CD4-positive, CD25-positive, alpha-beta regulatory T cell (primary cell): ENCODE measurements around the gene KCNA3. TPM values are rescaled to one million over a fixed set of nuclear protein-coding genes. Genes with fewer than 3 reads are reported as not detected.

Experiments used
- ATAC-seq, 2 donors: fragments of 150-1000 bp; cut with Tn5 transposase; one replicate each; pipeline ENCODE4 v1.10.0; 2021; ENCODE audit warnings: low read depth in 2 of 2, moderate number of reproducible peaks in 2 of 2, moderate library complexity in 1 of 2
- DNase-seq, 3 donors: peaks; one replicate each; pipeline versions ENCODE4 v3.0.0 to v3.0.0-alpha.2; 2012 to 2022; ENCODE audit warnings: mixed read lengths in 1 of 3
- H3K27ac ChIP-seq: one replicate; pipeline ENCODE4 v1.7.0; 2013; ENCODE audit warnings: mild to moderate bottlenecking, low read length; ENCODE audit not compliant: insufficient read depth, poor library complexity, severe bottlenecking
- H3K27me3 ChIP-seq: one replicate; pipeline ENCODE4 v1.7.0; 2013; ENCODE audit warnings: low read length; ENCODE audit not compliant: control insufficient read depth, insufficient read depth
- H3K36me3 ChIP-seq: one replicate; pipeline ENCODE4 v1.7.0; 2013; ENCODE audit warnings: mild to moderate bottlenecking, low read length, moderate library complexity; ENCODE audit not compliant: control insufficient read depth, insufficient read depth
- H3K4me1 ChIP-seq: 2 replicates; pipeline ENCODE4 v1.7.0; 2013; ENCODE audit warnings: mild to moderate bottlenecking, low read length; ENCODE audit not compliant: insufficient read depth, control insufficient read depth, poor library complexity, severe bottlenecking
- H3K4me3 ChIP-seq: one replicate; pipeline ENCODE4 v1.7.0; 2013; ENCODE audit warnings: low read depth, mild to moderate bottlenecking, low read length, moderate library complexity
- H3K9me3 ChIP-seq, 2 experiments: 1 replicate in 1 of 2; 2 replicates in 1 of 2; pipeline ENCODE4 v1.7.0; 2013; ENCODE audit warnings: low read length in 2 of 2, mild to moderate bottlenecking in 1 of 2, moderate library complexity in 1 of 2; ENCODE audit not compliant: control insufficient read depth in 2 of 2
- H3K27ac Mint-ChIP-seq, 3 donors: one replicate each; pipeline ENCODE4 v1.8.0; 2020 to 2022; ENCODE audit warnings: mild to moderate bottlenecking in 3 of 3, mixed read lengths in 3 of 3, moderate library complexity in 2 of 3
- H3K27me3 Mint-ChIP-seq: one replicate; pipeline ENCODE4 v1.8.0; 2022; ENCODE audit warnings: mild to moderate bottlenecking, mixed read lengths
- H3K36me3 Mint-ChIP-seq: one replicate; pipeline ENCODE4 v1.8.0; 2020; ENCODE audit warnings: mixed read lengths
- H3K4me1 Mint-ChIP-seq, 4 donors: one replicate each; pipeline ENCODE4 v1.8.0; 2020 to 2022; ENCODE audit warnings: mixed read lengths in 4 of 4, mild to moderate bottlenecking in 1 of 4
- H3K4me3 Mint-ChIP-seq, 4 donors: one replicate each; pipeline ENCODE4 v1.8.0; 2020 to 2022; ENCODE audit warnings: mild to moderate bottlenecking in 4 of 4, mixed read lengths in 4 of 4, moderate library complexity in 3 of 4
- H3K9me3 Mint-ChIP-seq, 7 donors: one replicate each; pipeline ENCODE4 v1.8.0; 2020 to 2022; ENCODE audit warnings: mixed read lengths in 7 of 7, mild to moderate bottlenecking in 3 of 7, moderate library complexity in 2 of 7
- polyA plus RNA-seq, 4 donors: library from polyadenylated mRNA; unstranded; fragments of 300-500 nt; fragmentation: Illumina TruSeq; gene quantifications; one replicate each; pipeline ENCODE4 v1.2.3, GENCODE V29; 2021
- total RNA-seq: library from RNA; stranded (reverse); gene quantifications from one replicate; pipeline ENCODE4 v1.2.3, GENCODE V29; 2022

The KCNA3 gene
- total and polyA plus RNA-seq, 5 donors from 2014 or later: 61.6 to 120 (median 86.3) TPM

DNA sequence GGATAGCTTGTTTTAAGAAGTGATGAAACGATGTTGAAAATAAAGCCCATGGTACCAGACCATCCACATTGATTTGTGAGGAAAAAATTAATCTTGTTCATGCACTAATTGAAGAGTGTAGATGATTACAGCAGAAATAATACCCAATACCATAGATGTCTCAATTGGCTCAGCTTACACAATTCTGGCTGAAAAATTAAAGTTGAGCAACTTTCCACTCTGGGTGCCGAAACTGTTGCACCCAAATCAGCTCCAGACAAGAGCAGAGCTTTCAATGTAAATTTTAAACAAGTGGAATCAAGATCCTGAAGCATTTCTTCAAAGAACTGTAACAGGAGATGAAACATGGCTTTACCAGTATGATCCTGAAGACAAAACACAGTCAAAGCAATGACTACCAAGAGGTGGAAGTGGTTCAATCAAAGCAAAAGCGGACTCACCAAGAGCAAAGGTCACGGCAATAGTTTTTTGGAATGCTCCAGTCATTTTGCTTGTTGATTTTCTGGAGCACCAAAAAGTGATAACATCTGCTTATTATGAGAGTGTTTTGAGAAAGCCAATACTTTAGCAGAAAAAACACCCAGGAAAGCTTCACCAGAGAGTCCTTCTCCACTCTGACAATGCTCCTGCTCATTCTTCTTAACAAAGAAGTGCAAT lies 16.1 kb upstream of the KCNA3 start:
- H3K4me1 Mint-ChIP-seq: peaks cover 0 to 4% (median 4%) of the 10 kb centered on the region in 4 donors
- no peaks in the 10 kb centered on the region for H3K36me3 ChIP-seq
- no peak overlapping the region for H3K27ac ChIP-seq
- H3K36me3 Mint-ChIP-seq: peaks cover 4% of the 10 kb centered on the region
- DNase-seq (no peak), ATAC-seq (no peak)
- no peak overlapping the region for H3K4me3 ChIP-seq
- H3K4me3 Mint-ChIP-seq: no peak overlapping the region
- peaks cover 18% of the 10 kb centered on the region for H3K27me3 Mint-ChIP-seq
- no peaks in the 10 kb centered on the region for H3K9me3 ChIP-seq
- peaks cover 2% of the 10 kb centered on the region for H3K4me1 ChIP-seq
- no peaks in the 10 kb centered on the region for H3K27me3 ChIP-seq
- no peak overlapping the region for H3K27ac Mint-ChIP-seq
- peaks cover 0 to 4% (median 0%) of the 10 kb centered on the region in 7 donors for H3K9me3 Mint-ChIP-seq

DNA sequence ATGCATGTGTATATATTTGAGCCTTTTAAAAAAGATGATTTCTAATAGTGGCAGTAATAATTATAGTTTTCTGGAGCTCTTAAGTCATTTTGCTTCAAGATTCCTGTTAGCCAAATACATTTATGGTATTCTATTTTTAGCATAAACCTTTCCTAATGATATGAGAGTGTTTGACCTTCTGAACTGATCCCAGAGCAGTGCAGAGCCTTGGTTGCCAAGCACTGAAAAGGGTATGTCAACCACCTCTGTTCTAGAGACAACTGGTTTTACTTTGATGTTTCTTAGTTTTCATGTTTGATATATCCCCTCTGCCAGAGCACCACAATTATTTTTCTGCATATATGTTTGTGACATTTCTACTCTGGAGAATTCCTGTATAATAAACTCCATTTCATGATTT lies 15.1 kb upstream of the KCNA3 start:
- no peak overlapping the region for H3K27ac Mint-ChIP-seq
- Histone ChIP-seq H3K4me1 (peaks cover 2% of the 10 kb centered on the region), H3K27me3 (no peaks in the 10 kb centered on the region), H3K9me3 (no peaks in the 10 kb centered on the region), H3K4me3 (no peak overlapping the region), H3K36me3 (no peaks in the 10 kb centered on the region), H3K27ac (no peak overlapping the region)
- peaks cover 4% of the 10 kb centered on the region for H3K36me3 Mint-ChIP-seq
- peaks cover 0 to 4% (median 0%) of the 10 kb centered on the region in 7 donors for H3K9me3 Mint-ChIP-seq
- DNase-seq: no peak
- no peak overlapping the region for H3K4me3 Mint-ChIP-seq
- H3K27me3 Mint-ChIP-seq: peaks cover 15% of the 10 kb centered on the region
- peaks cover 0 to 6% (median 5%) of the 10 kb centered on the region in 4 donors for H3K4me1 Mint-ChIP-seq
- no peak for ATAC-seq

DNA sequence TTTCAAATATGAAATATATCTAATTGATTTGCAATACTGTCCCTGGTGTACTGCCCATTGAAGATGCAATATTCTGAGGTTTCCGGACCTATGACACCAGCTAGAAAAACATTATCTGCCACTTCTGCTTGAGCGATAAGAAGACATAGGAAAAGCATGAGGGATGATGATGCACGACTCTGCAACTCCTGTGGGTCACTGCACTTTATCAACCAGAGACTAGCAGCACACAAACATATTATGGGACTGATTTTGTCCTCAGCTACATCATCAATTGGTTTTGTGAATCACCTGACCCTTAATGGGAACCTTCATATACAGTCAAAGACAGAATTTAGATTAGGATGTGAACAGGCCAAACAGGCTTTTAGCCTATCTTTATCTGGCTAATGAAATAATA lies 13.8 kb upstream of the KCNA3 start:
- no peak for ATAC-seq
- peaks cover 0 to 2% (median 0%) of the 10 kb centered on the region in 7 donors for H3K9me3 Mint-ChIP-seq

GRCh38 chr1:110687250-110687649 lies 12.5 kb upstream of the KCNA3 start:
- Histone ChIP-seq H3K36me3 (no peaks in the 10 kb centered on the region), H3K9me3 (no peaks in the 10 kb centered on the region), H3K27me3 (no peaks in the 10 kb centered on the region), H3K27ac (no peak overlapping the region), H3K4me3 (no peak overlapping the region), H3K4me1 (peaks cover 2% of the 10 kb centered on the region)
- ATAC-seq (no peak), DNase-seq (no peak)
- Mint-ChIP-seq H3K4me3 (no peak overlapping the region), H3K4me1 (peaks cover 0 to 6% (median 5%) of the 10 kb centered on the region in 4 donors), H3K27ac (no peak overlapping the region), H3K36me3 (no peaks in the 10 kb centered on the region), H3K9me3 (no peaks in the 10 kb centered on the region), H3K27me3 (no peaks in the 10 kb centered on the region)

More for the DNA sequence above, 13.8 kb upstream of the KCNA3 start:
- H3K9me3 ChIP-seq: no peaks in the 10 kb centered on the region
- no peaks in the 10 kb centered on the region for H3K36me3 ChIP-seq
- no peaks in the 10 kb centered on the region for H3K27me3 ChIP-seq
- Mint-ChIP-seq H3K4me3 (no peak overlapping the region), H3K27ac (no peak overlapping the region), H3K36me3 (peaks cover 4% of the 10 kb centered on the region), H3K4me1 (peaks cover 0 to 6% (median 5%) of the 10 kb centered on the region in 4 donors), H3K27me3 (peaks cover 7% of the 10 kb centered on the region)
- no peak overlapping the region for H3K4me3 ChIP-seq
- no peak for DNase-seq
- no peak overlapping the region for H3K27ac ChIP-seq
- peaks cover 2% of the 10 kb centered on the region for H3K4me1 ChIP-seq

GRCh38 chr1:110686188-110686587 lies 11.4 kb upstream of the KCNA3 start:
- H3K4me3 ChIP-seq: no peak overlapping the region
- H3K36me3 Mint-ChIP-seq: no peaks in the 10 kb centered on the region
- no peaks in the 10 kb centered on the region for H3K9me3 Mint-ChIP-seq
- ATAC-seq (peak; percentile 71 to 72), DNase-seq (peak; percentile 4 to 60 (median 50))
- no peaks in the 10 kb centered on the region for H3K27me3 Mint-ChIP-seq
- H3K36me3 ChIP-seq: no peaks in the 10 kb centered on the region
- peak overlapping the region in 1 of 4 donors; percentile 14 for H3K4me3 Mint-ChIP-seq
- H3K27ac Mint-ChIP-seq: no peak overlapping the region
- peaks cover 2% of the 10 kb centered on the region for H3K4me1 ChIP-seq
- no peak overlapping the region for H3K27ac ChIP-seq
- H3K4me1 Mint-ChIP-seq: peaks cover 5 to 9% (median 6%) of the 10 kb centered on the region in 4 donors
- H3K27me3 ChIP-seq: no peaks in the 10 kb centered on the region
- no peaks in the 10 kb centered on the region for H3K9me3 ChIP-seq

GRCh38 chr1:110684491-110684890 lies 9.8 kb upstream of the KCNA3 start:
- H3K27ac ChIP-seq: no peak overlapping the region
- H3K36me3 Mint-ChIP-seq: no peaks in the 10 kb centered on the region
- peaks cover 2% of the 10 kb centered on the region for H3K4me1 ChIP-seq
- no peak for DNase-seq
- H3K27ac Mint-ChIP-seq: no peak overlapping the region
- no peak overlapping the region for H3K4me3 Mint-ChIP-seq
- no peak overlapping the region for H3K4me3 ChIP-seq
- H3K27me3 Mint-ChIP-seq: no peaks in the 10 kb centered on the region
- ATAC-seq: no peak
- no peaks in the 10 kb centered on the region for H3K27me3 ChIP-seq
- H3K9me3 ChIP-seq: no peaks in the 10 kb centered on the region
- H3K9me3 Mint-ChIP-seq: no peaks in the 10 kb centered on the region
- H3K4me1 Mint-ChIP-seq: peaks cover 10 to 15% (median 13%) of the 10 kb centered on the region in 4 donors
- H3K36me3 ChIP-seq: no peaks in the 10 kb centered on the region

DNA sequence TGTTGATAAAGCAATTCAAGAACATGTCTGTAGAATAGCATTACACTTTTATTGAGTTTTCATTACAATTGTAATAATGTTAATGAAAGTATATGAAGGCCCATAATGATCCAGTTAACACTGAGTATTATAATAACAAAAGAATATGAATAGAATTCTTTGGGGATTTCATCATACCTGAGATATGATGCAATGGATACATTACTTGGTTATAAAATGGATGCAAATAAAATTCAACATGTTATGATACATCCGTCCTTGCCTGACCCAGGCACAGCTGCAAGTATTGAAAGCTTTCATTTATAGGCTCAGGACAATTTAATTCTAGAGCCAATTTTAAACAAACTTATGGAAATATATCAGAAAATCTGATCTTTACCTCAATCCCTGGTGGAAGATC lies 8.2 kb upstream of the KCNA3 start:
- no peak overlapping the region for H3K4me3 Mint-ChIP-seq
- H3K27ac ChIP-seq: no peak overlapping the region
- no peak for DNase-seq
- H3K9me3 Mint-ChIP-seq: peaks cover 0 to 1% (median 0%) of the 10 kb centered on the region in 7 donors
- peaks cover 2% of the 10 kb centered on the region for H3K4me1 ChIP-seq
- H3K36me3 Mint-ChIP-seq: peaks cover 4% of the 10 kb centered on the region
- H3K9me3 ChIP-seq: no peaks in the 10 kb centered on the region
- no peak overlapping the region for H3K4me3 ChIP-seq
- H3K27ac Mint-ChIP-seq: no peak overlapping the region
- H3K4me1 Mint-ChIP-seq: peaks cover 13 to 28% (median 15%) of the 10 kb centered on the region in 4 donors
- no peaks in the 10 kb centered on the region for H3K27me3 ChIP-seq
- no peak for ATAC-seq
- no peaks in the 10 kb centered on the region for H3K27me3 Mint-ChIP-seq
- no peaks in the 10 kb centered on the region for H3K36me3 ChIP-seq
